B cell (primary cell): ENCODE results near the gene ZSCAN21.

Source experiments
- CTCF ChIP-seq: fragments of 200-600 bp; IDR thresholded peaks from one replicate; pipeline ENCODE4 v1.8.0; 2022; ENCODE audit warnings: antibody characterized with exemption, mild to moderate bottlenecking
- EZH2 ChIP-seq: IDR thresholded peaks from 2 replicates; pipeline ENCODE4 v1.6.1; 2012; ENCODE audit warnings: borderline replicate concordance, low read depth, mild to moderate bottlenecking, moderate library complexity, low read length; ENCODE audit not compliant: insufficient read depth, poor library complexity, severe bottlenecking

- TF ChIP-seq CTCF (no peak), EZH2 (no peak)
Observed at GRCh38 chr7:100069991-100070390, 20.4 kb downstream of the ZSCAN21 start.
